Left ventricle myocardium superior (tissue), 1 donor: Measurements from ENCODE around the gene CALML5. TPM values are rescaled to one million over a fixed set of nuclear protein-coding genes. Genes with fewer than 3 reads are reported as not detected.

Experiments
- ATAC-seq: fragments of 200-7000 bp; cut with Tn5 transposase; one replicate; pipeline ENCODE4 v1.9.1; 2020; ENCODE audit warnings: mild to moderate bottlenecking, moderate library complexity
- DNase-seq: peaks from one replicate; pipeline ENCODE4 v3.0.0-alpha.2; 2020
- intact Hi-C: fragments of 100-400 bp; cut with micrococcal nuclease; formaldehyde crosslinking; loops from one replicate; pipeline ENCODE4 v1.11.0; 2022
- long read RNA-seq: library from polyadenylated mRNA; unstranded; transcript quantifications from one replicate; pipeline ENCODE4 v2.0.0, GENCODE V29; 2021
- total RNA-seq: library from RNA; stranded (reverse); fragmentation: NEBNext Ultra II Directional; extraction: Animal tissue kit (Norgen Biotek cat#: 25700); gene quantifications from one replicate; pipeline ENCODE4 v1.2.1, GENCODE V29; 2021
- donor health status: DM: no; HTN: yes; CAD: no; lungs with severe emphysema.

CALML5 gene, protein sequence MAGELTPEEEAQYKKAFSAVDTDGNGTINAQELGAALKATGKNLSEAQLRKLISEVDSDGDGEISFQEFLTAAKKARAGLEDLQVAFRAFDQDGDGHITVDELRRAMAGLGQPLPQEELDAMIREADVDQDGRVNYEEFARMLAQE
- not detected for total RNA-seq
- long read RNA-seq = 0 reads

DNA sequence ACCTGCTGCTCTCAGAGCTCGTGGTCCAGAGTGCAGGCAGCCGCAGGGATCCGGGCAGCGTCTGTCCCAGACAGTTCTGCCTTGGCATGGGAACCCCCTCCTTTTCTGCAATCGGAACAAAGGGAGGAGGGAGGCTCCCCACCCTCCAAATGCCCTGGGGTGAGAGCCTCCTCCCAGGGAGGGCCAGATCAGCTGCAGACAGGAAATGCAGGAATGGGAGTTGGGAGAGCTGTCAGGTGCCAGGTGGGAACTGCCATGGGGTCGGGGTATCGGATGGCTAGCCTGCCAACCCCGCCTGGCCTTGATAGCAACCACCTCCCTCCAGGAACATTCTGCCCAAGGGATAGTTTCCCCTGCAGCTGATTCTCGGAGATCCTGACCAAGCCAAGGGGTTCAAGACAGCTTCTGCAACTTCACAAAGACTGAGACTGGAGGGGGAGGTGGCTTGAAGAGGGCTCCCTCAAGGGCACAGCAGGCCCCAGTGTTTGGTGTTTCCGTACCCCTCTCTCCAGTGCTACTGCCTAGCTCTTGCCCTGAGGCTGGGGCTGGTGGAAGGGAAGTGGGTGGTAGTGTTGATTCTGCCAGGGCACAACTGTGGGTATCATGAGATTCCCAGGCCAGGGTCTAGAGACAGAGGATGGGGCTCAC lies at the start of gene CALML5:
Gene CALML5 (minus strand): TSS at position 78 of the 648 bp plus-strand sequence. CDS start 132 bp downstream, outside the sequence.
- ATAC-seq (no peak), DNase-seq (no peak)
- intact Hi-C loops = no loop called here

DNA sequence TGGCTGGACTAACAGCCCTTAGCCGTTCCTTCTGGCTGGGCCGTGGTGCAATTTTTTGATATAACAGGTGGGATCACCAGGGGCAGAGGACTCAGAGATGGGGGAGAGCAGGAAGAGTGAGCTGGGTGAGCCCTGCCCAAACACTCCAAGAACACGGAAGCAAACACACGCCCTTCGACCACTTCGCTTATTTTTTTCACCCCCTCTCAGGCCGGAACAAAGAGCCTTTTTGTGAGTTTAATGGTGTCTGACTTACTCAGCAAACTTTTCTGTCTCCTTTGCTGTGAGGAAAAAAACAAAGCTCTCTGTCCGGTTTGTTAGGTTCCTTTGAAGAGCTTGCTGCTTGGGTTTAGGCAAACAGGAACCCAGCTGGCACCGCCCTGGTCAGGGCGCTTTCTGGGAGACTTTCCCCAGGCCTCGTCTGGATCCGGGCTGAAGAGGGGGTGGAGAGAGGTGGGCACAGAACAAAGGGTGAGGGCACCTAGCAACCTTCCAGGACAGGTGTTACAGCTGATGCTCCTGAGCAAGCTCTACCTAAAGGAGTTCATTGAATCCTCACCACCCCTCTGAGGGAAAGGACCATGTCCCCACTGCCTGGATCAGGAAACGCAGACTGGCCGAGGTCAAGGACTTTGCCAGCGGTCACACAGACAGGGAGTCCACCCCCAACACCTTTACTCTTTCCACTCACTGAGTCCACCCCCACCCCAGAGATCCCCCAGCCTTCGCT lies 48.7 kb upstream of the CALML5 start:
- ATAC-seq (peak; percentile 9), DNase-seq (no peak)
- intact Hi-C loops = no loop called here

DNA sequence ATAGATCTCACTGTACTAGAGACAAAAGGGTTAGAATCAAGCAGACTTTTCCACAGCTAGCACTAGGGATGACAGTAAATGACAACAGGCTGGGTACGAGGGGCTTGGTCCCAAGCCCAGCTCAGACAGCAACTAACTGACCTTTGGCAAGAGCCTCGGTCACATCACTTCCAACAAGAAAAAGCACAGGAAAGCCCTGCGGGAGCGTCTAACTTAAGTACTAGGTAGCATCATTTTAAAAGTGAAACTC lies 48.2 kb upstream of the CALML5 start:
- ATAC-seq = no peak
- no peak for DNase-seq
- intact Hi-C loops = no loop called here

DNA sequence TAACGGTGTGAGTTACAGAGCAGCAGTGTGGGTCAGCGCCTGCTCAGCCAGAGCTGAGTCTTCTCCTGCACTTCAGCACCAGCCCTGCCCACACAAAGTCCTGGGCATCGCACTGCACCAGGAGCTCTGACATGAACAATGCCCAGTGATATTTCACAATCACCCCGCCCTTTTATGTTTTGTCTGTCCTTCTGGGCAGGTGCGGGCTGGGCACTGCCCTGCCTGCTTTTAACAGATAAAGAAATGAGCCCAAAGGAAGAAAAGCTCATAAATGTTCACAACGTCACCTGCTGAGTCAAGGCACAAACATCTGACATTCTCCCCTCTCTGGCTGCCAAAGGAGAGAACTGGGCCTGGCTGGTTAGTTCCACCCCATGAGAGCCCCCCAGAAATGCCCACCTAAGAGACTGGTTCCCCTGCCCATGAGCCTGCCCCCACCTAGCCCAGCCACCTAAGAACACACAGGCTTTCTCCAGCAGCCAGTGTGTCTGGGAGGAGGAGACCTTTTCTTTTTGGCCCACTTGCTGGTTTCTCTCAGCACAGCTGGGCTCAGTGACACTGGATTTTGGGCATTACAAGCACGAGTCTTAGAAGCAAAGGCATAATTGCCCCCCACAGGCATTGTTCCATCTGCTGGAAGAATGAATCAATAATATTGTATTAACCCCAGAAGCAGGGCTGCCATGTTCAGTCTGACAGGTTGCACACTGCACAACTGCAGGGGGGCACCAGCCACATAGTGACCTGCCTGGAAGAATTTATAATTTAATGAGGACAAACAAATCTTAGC lies 47.7 kb upstream of the CALML5 start:
- ATAC-seq (no peak), DNase-seq (no peak)
- intact Hi-C loops = no loop called here

DNA sequence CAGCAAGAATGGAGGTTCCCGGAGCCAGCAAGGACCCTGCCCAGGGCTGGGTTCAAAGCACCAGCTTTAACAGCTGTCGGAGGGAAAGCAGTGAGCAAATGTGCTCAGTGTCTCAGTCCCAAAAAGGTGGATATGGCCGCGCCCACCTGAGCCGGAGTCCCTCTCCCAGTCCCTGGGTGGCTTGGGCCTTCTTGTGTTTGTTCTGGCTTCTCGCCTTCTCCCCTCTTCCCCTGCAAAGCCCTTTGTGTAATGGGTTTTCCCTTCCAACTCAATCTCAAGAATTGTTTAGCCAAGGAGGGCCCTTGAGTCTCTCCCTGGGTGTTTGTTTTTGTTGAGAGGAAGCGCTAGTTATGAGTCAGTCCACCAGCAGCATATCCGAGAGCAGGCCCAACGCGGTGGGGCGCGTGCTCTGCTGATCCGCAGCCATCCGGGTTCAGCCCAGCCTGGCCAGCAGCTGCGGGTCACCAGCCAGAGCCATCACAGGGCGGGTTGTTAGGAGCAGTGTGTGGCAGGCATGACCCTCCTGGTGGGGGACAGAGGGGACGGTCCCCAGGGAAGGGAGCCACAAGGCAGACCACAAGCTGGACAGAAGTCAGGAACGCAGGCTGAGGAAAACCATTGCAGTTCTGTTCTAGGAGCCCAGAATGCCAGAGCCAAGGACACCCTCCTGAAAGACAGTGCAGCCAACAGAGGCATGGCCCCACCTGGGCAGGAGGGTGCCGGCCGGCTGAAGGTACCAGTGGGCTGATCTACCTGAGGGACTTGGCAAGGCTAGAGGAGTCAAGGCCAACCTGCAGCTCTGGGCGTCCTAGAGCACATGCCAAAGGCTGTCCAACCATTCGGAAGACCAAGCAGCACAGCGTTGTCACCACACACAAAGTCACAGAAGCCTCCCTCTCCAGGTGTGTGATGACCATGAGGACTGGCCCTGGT lies 46.7 kb upstream of the CALML5 start:
- DNase-seq (peak; percentile 74), ATAC-seq (peak; percentile 83)
- intact Hi-C loops = no loop called here

DNA sequence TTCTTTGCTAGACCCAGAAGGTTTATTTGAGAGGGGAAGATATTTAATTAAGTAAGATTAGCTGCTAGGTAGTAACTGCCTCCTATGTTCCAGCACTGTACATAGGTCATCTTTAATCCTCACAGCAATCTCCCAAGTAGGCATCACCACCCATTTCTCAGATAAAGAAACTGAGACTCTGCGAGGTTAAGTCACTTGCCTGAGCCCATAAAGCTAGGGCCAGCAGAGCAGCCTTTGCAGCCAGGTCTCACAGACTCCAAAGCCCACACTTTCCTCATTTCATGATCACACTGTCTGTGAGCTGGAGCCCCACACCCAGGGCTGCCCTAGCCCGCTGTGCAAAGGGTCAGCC lies 46.0 kb upstream of the CALML5 start:
- intact Hi-C loops = no loop called here
- DNase-seq (no peak), ATAC-seq (no peak)

DNA sequence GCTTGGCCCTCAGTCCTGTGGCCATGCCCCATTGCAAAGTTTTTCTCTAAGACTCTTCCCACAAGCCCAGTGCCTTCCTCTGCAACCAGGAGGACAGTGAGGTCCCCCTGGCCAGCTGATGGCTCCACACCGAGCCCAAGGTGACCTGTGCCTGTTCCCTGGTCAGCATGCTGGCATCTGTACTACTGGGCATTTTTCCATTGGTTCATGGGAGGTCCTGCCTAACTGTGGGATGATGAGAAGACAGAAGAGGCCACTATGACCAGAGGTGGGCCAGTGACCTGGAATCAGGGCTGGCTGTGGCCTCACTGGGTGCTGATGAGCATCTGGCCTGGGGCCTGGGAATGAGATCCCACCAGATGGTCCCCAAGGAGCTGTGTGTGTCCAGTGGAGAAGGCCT lies 45.6 kb upstream of the CALML5 start:
- ATAC-seq = no peak
- intact Hi-C loops = no loop called here
- no peak for DNase-seq

DNA sequence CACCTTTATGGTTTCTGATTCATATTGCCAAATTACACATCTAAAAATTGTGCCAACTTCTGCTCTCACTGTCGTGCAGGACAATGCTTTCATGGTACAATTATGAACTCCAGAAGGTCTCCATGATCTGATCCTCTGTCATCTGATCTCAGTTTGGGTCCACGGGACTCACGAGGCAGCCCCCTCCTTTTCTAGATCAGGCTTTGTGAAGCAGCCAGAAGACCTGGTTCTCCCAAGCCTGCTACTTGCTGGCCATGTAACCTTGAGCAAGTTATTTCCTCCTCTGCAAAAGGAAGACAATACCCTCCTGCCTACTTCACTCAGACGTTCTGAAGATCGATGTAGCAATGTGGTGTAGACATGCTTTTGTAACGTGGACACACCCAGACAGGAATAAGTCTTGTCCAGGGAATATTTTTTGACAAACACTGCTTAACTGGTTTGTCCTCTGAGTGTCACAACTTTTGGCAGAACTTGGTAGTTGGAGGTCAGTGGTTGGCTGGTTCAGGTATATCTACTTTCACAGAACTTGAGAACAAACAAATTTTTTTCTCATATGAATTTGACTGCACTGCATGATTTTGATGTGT lies 44.9 kb upstream of the CALML5 start:
- ATAC-seq (no peak), DNase-seq (no peak)
- intact Hi-C loops = no loop called here

DNA sequence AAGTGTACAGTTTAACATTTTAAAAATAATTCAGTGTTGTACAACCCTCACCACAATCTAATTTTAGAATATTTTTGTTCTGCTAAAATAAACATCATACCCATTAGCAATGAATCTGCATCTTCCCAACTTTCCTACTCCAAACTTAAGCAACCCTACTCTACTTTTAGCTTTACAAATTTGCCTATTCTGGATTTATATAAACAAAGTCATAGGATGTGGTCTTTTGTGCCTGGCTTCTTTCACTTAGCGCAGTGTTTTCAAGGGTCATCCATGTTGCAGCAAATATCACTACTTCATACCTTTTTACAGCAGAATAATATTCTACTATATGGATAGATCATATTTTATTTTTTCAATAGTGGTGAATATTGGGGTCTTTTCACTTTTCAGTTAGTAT lies 44.3 kb upstream of the CALML5 start:
- intact Hi-C loops = no loop called here
- DNase-seq = no peak
- ATAC-seq = no peak

DNA sequence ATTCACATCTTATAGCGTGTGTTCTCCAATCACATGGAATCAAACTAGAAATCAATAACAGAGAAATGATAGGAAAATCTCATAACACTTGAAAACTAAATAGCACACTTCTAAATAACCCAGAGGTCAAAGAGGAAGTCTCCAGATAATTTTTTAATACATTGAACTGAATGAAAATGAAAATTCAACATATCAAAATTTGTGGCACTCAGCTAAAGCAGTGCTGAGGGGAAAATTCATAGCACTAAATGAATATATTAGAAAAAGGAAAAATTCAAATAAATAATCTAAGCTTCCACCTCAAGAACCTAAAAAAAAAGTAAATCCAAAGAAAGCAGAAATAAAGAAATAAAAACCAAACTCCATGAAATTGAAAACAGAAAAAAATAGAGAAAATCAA lies 42.7 kb upstream of the CALML5 start:
- DNase-seq (no peak), ATAC-seq (no peak)
- intact Hi-C loops = no loop called here

DNA sequence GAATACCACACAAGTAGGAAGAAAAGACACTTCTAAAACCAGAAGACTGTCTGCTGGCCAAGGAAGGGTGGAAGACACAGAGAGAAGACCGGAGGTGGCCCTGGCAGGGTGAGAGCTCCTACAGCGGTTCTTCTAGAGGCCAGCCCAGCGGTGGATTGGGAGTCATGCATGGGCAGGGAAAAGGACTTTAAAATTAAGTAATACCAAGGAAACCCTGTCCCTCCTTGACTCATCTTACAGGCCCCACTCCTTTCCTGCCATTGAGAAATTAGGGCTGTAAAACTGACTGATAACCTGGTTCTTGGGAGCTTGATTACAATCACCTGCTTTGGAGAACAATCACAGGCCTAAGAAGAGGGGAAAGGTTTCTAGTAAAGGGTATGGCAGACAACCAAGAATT lies 41.5 kb upstream of the CALML5 start:
- ATAC-seq = no peak
- no peak for DNase-seq
- intact Hi-C loops = no loop called here

DNA sequence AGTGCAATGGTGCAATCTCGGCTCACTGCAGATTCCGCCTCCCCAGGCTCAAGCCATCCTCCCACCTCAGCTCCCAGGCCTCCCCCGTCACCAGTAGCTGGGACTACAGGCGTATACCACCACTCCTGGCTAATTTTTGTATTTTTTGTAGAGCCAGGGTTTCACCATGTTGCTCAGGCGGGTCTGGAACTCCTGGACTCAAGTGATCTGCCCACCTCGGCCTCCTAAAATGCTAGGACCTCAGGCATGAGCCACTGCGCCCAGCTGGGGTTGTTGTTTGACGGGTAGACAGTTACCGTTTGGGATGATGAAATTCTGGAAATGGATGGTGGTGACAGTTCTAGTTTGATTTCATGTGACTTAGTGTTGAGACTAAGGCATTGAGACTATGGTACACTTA lies 40.7 kb upstream of the CALML5 start:
- intact Hi-C loops = no loop called here
- ATAC-seq (no peak), DNase-seq (no peak)

DNA sequence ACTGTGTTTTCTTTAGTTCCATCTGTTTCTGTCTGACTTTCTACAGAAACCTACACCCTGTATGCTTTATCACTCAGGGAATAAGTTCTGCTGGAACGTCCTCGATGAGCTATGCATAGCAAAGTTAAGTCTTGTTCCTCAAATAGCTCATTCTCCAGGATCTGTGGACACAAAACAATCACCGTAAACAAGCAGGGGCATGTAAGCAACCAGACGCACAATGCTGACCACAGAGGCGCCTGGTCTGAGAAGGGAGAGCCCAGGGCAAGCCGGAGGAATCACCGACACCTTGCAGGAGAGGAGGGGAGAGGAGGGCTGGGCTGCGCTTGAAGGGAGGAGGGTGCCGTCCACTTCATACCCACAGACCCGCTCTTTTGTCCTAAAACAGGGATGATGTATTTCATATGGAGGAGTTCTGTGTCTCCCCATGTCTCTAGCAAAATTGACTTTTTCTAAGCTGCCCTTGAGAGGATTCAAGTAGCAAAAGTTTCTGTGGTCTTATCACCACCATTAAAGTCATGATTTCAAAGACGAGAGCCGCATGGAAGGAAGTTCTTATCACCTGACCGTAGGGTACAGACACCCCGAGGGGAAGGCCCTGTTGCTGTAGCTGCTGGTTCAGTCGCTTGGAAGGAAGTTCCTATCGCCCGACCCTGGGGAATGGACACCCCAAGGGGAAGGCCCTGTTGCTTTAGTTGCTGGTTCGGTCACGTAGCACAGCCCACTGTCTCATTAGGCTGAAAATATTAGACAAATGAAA lies 39.7 kb upstream of the CALML5 start:
- intact Hi-C loops = no loop called here
- no peak for DNase-seq
- ATAC-seq = no peak

DNA sequence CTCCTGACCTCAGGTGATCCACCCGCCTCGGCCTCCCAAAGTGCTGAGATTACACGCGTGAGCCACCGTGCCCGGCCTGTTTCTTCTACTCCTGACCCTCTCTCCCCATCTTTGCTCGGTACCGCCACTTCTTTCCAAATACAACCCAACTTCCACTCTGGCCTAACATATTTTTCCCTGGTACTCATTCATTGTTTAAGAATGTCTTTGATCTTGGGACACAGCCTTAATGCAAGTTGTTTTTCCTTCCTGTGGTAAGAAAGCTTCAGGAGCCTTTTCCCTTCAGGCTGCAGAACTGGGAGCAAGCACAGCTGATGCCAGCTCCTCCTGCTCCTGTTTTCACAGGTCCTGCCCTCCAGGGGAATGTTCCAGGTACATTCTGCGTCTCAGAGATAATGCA lies 39.1 kb upstream of the CALML5 start:
- DNase-seq (no peak), ATAC-seq (no peak)
- intact Hi-C loops = no loop called here

DNA sequence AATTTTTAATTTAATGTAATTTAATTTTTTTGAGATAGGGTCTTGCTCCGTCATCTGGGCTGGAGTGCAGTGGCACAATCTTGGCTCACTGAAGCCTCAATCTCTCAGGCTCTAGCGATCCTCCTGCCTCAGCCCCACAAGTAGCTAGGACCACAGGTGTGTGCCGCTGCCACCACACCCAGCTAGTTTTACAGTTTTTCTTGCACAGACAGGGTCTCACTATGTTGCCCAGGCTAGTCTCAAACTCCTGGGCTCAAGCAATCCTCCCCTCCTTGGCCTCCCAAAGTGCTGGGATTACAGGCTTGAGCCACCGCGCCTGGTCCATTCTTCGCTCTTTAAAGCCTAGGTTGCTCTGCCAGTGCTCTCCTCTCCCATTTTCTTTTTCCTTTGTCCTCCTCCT lies 38.3 kb upstream of the CALML5 start:
- ATAC-seq (no peak), DNase-seq (no peak)
- intact Hi-C loops = no loop called here

DNA sequence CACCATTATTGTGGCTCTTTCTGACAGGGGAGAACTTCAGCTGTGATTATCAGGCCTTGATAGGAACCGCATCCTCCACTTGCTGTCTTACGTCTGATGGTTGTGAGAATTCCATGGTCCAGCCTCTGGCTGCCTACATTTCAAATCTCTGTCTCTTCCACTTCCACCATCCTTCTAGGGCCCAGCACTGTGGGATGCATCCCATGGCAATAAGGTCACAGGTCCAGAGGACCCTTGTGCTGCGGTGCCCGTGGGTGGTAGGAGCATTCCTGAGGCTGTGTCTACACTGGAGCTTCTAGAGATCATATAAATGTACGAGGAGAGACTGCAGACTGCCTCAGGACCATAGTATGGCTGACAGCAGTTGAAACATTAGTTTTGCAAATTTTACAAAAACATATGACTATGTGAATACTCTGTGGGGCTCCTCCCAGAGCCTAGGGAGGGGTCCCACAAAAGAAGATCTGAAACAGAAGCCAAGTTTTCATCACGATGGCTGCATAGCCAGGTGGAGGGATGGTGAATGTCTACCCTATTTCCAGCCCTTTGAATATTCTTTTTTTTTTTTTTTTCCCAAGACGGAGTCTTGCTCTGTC lies 37.2 kb upstream of the CALML5 start:
- DNase-seq (no peak), ATAC-seq (no peak)
- intact Hi-C loops = no loop called here

DNA sequence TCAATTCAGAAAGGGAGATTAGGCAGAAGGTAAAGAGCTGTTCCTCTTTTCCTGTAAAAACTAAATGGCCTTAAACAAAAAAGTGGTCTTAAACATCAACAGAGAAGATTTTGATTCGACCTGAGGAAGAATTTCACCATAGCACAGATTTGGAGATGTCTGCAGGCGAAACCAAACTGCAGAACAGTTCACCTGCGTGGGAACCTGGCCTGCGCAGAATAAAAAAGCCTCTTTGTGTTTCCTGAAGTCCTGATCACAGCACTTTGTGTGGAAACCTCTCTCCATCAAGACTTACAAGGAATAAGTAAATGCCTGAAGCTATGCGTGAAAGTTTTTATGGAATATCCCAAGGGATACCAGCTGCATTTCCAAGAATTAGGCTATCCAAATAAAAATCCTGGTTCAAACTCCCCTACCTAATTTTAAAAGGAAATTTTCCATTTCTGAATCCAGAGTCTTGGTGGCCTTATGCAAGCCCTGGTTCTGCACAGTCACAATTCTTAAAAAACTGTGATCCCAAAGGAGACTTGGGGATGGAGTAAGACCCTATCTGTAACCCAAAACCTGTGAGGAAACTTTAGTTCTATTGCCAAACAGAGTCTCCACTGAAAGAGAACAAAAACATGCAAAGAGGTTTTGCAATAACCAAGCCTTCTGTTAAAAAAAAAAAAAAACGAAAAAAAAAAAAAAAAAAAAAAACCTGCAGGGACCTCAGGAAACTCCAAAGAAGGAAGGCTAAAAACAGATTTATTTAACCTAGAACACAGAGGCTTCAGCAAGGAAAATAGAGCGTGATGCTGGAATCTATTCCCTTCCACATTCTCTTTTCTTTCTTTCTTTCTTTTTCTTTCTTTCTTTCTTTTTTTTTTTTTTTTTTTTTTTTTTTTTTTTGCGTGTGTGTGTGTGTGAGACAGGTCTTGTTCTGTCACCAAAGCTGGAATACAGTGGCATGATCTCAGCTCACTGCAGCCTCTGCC lies 35.8 kb upstream of the CALML5 start:
- DNase-seq (no peak), ATAC-seq (peak; percentile 91)
- intact Hi-C loops = no loop called here
